ENCODE results near the gene CCL21.

DNA sequence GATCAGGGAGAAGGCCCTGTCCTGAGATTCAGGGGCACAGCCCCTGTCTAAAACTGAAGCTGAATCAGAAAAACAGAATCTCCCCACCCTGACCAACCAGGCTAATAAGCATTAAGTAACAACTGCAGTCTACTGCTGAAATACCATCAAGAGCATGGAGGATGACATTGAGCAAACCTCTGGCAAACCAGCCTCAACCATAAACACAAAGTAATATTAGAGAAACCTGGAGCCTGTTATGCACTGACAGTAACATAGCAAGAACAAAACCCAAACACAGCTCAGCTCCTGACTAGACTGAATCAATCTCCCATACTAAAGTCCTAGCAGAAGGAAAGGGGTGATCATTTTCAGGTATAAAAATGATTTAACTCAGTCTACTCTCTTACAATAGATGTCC lies 24.8 kb upstream of the CCL21 start:
- no peak for TF ChIP-seq TAF1 (IDR thresholded peaks at IDR 0.05; ENCODE audit: low read depth)
- TF ChIP-seq EGR1 (IDR thresholded peaks at IDR 0.05): no peak
- TF ChIP-seq, protein P1, sequence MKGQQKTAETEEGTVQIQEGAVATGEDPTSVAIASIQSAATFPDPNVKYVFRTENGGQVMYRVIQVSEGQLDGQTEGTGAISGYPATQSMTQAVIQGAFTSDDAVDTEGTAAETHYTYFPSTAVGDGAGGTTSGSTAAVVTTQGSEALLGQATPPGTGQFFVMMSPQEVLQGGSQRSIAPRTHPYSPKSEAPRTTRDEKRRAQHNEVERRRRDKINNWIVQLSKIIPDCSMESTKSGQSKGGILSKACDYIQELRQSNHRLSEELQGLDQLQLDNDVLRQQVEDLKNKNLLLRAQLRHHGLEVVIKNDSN (IDR thresholded peaks at IDR 0.05): no peak
